Mucosa of rectum (tissue), 2 donors: Measurements from ENCODE around the gene ARHGAP1.
"Not testable (repeated sequence)": the region's sequence is repeated elsewhere in the genome, so short reads cannot be mapped to it uniquely, and the experiment has no call there.

ENCODE experiments used
- H3K27ac ChIP-seq, 2 donors: one replicate each; pipeline ENCODE4 v1.7.0; 2013; ENCODE audit warnings: inconsistent platforms in 2 of 2, low read depth in 2 of 2, low read length in 2 of 2
- H3K27me3 ChIP-seq, 2 donors: one replicate each; pipeline ENCODE4 v1.7.0; 2013; ENCODE audit warnings: low read length in 2 of 2; ENCODE audit not compliant: control insufficient read depth in 2 of 2, insufficient read depth in 2 of 2
- H3K36me3 ChIP-seq, 2 donors: one replicate each; pipeline ENCODE4 v1.7.0; 2013; ENCODE audit warnings: low read length in 2 of 2; ENCODE audit not compliant: control insufficient read depth in 2 of 2, insufficient read depth in 2 of 2
- H3K4me1 ChIP-seq, 2 donors: one replicate each; pipeline ENCODE4 v1.7.0; 2013; ENCODE audit warnings: low read length in 2 of 2, mild to moderate bottlenecking in 1 of 2; ENCODE audit not compliant: control insufficient read depth in 2 of 2, insufficient read depth in 2 of 2
- H3K4me3 ChIP-seq, 2 donors: one replicate each; pipeline ENCODE4 v1.7.0; 2013; ENCODE audit warnings: low read length in 2 of 2
- H3K9ac ChIP-seq, 2 donors: one replicate each; pipeline ENCODE4 v1.7.0; 2013; ENCODE audit warnings: low read length in 2 of 2, low read depth in 1 of 2, mild to moderate bottlenecking in 1 of 2
- H3K9me3 ChIP-seq, 2 donors: one replicate each; pipeline ENCODE4 v1.7.0; 2013; ENCODE audit warnings: low read length in 2 of 2; ENCODE audit not compliant: control insufficient read depth in 2 of 2
- donor health status: healthy.
- donor health status: Normal muscosa, but diverticular disease.

ARHGAP1 gene

DNA sequence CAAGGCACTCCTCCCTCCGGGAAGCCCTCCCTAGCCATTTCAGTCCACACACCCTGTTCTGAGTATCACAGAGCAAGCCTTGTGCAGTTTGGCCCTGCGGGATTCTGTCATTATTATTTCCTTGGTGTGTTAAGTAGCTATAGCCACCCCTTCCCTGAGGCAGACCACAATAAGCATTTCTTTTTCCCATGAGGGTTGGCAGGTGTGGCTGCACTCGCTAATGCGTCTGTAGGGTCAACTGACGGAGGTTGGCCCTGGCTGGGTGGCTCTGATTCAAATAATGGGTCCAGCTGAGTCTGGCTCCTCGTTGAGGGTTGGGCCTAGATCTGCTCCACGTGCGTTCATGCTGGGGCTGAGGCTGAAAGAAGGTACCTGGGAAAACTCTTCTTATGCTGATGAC lies 23.7 kb upstream of the ARHGAP1 start:
- no peak overlapping the region for H3K27ac ChIP-seq
- no peaks in the 10 kb centered on the region for H3K27me3 ChIP-seq
- H3K4me3 ChIP-seq, result no peak overlapping the region
- no peaks in the 10 kb centered on the region for H3K36me3 ChIP-seq
- no peaks in the 10 kb centered on the region for H3K9me3 ChIP-seq
- no peak overlapping the region for H3K9ac ChIP-seq
- no peaks in the 10 kb centered on the region for H3K4me1 ChIP-seq

DNA sequence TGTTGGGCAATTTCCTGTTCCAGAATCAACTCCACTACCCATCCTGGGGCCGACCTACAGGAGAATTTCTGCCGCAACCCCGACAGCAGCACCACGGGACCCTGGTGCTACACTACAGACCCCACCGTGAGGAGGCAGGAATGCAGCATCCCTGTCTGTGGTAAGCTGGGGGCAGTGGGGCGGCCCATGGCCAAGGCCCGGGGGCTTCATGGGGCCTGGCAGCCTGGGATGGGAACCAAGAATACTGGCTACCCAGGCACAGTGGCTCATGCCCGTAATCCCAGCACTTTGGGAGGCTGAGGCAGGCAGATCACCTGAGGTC lies 22.9 kb upstream of the ARHGAP1 start:
- H3K9ac ChIP-seq, result no peak overlapping the region
- H3K4me1 ChIP-seq, result peaks cover 2 to 4% of the 10 kb centered on the region in 2 donors
- no peaks in the 10 kb centered on the region for H3K36me3 ChIP-seq
- H3K4me3 ChIP-seq, result no peak overlapping the region
- no peaks in the 10 kb centered on the region for H3K27me3 ChIP-seq
- no peaks in the 10 kb centered on the region for H3K9me3 ChIP-seq
- H3K27ac ChIP-seq, result no peak overlapping the region

DNA sequence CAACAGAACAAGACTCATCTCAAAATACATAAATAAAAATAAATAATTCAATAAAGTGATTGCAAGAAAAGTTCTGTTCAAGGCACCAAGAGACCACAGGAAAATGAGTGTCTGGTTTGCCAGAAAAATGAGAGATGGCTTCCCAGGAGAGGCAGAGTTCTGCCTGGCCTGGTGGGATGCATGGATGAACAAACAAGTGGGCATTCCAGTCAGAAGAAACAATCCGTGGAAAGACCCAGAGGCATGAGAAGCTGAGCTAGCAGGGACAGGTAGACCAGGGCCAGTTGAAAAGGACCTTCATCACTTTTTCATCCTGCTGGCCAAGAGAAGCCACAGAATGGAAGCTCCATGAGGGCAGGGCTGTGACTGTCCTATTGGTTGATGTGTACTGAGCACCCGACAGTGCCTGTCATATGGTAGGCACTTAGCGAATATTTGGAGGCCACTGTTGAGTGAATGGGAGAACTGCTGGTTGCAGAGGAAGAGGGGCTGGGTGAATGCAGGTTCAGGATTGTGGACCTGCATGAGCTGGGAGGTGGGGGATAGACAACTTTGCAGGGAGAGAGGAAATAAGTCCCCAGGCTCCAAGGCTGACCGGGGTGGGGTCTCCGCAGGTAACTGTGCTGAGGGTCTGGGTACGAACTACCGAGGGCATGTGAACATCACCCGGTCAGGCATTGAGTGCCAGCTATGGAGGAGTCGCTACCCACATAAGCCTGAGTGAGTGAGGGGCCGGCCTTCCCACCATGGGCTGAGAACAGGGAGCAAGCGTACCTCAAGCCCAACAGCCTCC lies 22.3 kb upstream of the ARHGAP1 start:
- H3K4me1 ChIP-seq, result peaks cover 3 to 9% of the 10 kb centered on the region in 2 donors
- no peaks in the 10 kb centered on the region for H3K36me3 ChIP-seq
- H3K9me3 ChIP-seq, result no peaks in the 10 kb centered on the region
- no peak overlapping the region for H3K4me3 ChIP-seq
- H3K27me3 ChIP-seq, result no peaks in the 10 kb centered on the region
- H3K27ac ChIP-seq, result no peak overlapping the region
- H3K9ac ChIP-seq, result no peak overlapping the region

DNA sequence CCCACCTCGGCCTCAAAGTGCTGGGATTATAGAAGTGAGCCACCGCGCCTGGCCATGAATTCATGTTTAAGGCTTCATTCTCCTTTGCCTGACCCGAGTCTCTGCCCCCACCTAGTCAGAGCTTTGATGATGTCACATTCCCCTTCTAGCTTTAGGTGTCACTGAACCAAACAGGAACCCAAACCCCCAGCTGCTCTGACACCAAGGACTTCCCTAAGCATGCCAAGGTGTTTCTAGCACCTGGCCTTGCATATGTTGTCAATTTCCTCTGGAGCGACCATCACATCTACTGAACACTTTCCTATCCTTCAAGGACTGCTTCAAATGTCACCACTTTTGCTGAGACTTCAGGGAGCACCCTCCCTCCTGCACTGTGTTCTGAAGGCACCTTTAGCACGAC lies 20.9 kb upstream of the ARHGAP1 start:
- H3K27me3 ChIP-seq, result no peaks in the 10 kb centered on the region
- peaks cover 3 to 10% of the 10 kb centered on the region in 2 donors for H3K4me1 ChIP-seq
- no peak overlapping the region for H3K4me3 ChIP-seq
- H3K27ac ChIP-seq, result no peak overlapping the region
- H3K9me3 ChIP-seq, result no peaks in the 10 kb centered on the region
- no peaks in the 10 kb centered on the region for H3K36me3 ChIP-seq
- no peak overlapping the region for H3K9ac ChIP-seq

DNA sequence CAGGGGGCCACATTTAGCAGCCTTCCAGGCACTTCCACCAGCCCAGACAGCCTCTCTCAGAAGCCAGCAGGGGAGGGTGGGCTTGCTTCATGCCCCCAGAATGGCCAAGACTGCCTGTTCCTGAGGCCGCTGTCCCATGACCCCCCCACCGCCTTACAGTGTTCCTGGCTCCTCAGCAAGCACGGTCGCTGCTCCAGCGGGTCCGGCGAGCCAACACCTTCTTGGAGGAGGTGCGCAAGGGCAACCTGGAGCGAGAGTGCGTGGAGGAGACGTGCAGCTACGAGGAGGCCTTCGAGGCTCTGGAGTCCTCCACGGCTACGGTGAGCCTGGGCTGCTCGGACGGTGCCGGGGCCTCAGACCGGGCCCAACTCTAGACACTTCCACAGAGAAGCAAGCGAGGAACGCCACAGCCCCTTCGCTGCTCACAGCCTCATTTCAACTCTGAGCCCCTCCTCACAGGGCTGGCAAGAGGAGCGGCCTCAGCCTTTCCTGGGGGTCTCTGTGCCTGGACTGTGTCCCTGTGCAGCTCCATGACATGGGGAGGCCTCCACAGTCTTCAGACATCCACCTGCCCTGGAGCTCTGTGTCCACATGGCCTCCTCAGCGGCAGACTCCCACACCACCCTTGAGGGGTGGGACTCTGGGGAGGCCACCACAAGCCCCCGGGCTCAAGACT lies 19.3 kb upstream of the ARHGAP1 start:
- H3K36me3 ChIP-seq, result no peaks in the 10 kb centered on the region
- no peak overlapping the region for H3K4me3 ChIP-seq
- H3K9me3 ChIP-seq, result no peaks in the 10 kb centered on the region
- H3K27ac ChIP-seq, result no peak overlapping the region
- no peak overlapping the region for H3K9ac ChIP-seq
- H3K4me1 ChIP-seq, result peaks cover 3 to 10% of the 10 kb centered on the region in 2 donors
- H3K27me3 ChIP-seq, result no peaks in the 10 kb centered on the region

DNA sequence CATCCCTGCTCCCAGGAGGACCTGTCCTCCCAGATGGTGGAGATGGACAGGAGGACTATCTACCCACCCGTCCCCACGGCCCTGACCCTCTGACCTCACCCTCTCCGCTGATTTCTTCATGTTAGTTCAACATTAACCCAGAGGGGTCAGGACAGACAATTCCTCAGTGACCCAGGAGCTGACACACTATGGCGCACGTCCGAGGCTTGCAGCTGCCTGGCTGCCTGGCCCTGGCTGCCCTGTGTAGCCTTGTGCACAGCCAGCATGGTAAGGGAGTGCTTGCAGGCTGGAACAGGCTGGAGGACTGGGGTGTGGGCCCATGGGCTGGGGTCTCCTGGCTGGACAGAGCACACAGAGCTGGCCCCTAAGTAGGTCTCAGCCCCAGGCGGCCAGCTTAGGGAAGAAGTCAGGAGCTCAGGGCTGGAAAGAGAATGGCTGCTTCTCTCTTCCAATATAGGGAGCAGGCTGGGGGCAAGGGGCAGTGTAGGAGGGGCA lies 18.7 kb upstream of the ARHGAP1 start, which contains the start of gene F2:
TSS of gene F2 (plus strand) at position 166 of the 495 bp plus-strand sequence. CDS start at position 189, 23 bp downstream.
- no peaks in the 10 kb centered on the region for H3K36me3 ChIP-seq
- no peaks in the 10 kb centered on the region for H3K9me3 ChIP-seq
- H3K4me1 ChIP-seq, result peaks cover 3 to 10% of the 10 kb centered on the region in 2 donors
- H3K27me3 ChIP-seq, result no peaks in the 10 kb centered on the region
- no peak within 1 kb of the TSS for H3K9ac ChIP-seq
- H3K27ac ChIP-seq, result peak within 1 kb of the TSS; percentile 56 to 58
- H3K4me3 ChIP-seq, result no peak within 1 kb of the TSS

DNA sequence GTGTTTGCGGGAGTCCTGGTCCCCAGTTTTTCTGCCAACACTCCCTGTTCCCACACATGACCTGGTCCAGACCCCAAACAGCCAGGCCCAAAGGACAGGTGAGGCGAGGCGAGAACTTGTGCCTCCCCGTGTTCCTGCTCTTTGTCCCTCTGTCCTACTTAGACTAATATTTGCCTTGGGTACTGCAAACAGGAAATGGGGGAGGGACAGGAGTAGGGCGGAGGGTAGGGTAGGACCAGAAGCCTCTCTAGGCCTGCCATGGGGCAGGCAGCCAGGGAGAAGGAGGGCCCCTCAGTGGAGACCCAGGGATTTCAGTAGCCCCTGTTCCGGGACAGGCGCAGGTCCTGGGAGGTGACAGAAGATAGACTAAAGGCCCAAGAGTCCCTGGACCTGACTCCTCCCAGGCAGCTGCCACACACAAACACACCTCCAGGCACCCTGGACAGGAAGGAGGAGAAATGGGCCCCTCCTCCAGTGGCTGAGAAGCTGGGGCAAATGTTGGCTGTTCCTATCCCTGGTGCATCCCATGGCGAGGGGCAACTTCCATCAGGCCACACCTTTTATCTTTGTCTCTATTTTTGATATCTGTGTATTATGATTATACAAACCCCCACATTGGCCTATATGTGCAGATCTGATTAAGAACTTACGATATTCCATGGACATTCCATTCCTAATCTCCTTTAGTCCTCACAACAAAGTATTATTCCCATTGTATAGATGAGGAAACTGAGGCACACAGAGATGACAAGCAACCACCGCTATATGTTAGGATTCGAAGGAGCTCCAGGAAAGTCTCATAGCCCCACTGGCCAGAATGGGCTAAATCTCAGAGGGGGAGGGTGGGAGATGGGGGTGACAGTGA lies 18.0 kb upstream of the ARHGAP1 start:
- H3K27ac ChIP-seq, result peak overlapping the region; percentile 56 to 58

DNA sequence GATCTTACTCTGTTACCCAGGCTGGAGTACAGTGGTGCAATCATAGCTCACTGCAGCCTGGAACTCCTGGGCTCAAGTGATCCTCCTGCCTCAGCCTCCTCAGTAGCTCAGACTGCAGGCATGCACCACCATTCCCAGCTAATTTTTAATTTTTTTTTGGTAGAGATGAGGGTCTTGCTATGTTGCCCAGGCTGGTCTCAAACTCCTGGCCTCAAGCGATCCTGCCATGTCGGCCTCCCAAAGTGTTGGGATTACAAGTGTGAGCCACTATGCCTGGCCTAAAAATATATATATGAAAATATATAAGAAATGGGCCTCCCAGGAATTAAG lies 17.4 kb upstream of the ARHGAP1 start:
- not testable (repeated sequence) for H3K4me1 ChIP-seq, H3K9ac ChIP-seq, H3K36me3 ChIP-seq

More for the DNA sequence above, 18.0 kb upstream of the ARHGAP1 start:
- Histone ChIP-seq H3K9ac (no peak overlapping the region), H3K4me1 (peaks cover 3 to 10% of the 10 kb centered on the region in 2 donors), H3K27me3 (no peaks in the 10 kb centered on the region), H3K9me3 (no peaks in the 10 kb centered on the region), H3K4me3 (no peak overlapping the region), H3K36me3 (no peaks in the 10 kb centered on the region)

DNA sequence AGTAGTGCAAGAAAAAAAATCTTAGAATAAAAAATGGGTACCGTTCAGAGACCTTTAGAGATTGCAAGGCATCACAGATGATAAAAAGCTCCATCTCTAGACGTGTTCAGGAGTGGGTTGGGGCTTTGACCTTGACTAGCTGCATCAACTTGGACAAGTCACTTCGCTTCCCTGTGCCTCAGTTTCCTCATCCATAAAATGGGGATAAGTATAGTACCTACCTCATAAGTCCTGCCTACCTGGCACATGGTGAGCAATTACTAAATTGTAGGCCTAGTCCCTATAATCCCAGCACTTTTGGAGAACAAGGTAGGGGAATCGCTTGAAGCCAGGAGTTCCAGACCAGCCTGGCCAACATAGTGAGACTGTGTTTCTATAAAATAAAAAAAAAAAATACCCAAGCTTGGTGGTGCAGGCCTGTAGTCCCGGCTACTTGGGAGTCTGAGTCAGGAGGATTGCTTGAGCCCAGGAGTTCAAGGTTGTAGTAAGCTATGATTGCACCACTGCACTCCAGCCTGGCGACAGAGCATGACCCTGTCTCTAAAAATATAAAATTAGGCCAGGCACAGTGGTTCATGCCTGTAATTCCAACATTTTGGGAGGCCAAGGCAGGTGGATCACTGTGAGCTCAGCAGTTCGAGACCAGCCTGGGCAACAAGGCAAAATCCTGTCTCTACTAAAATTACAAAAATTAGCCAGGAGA lies 12.6 kb upstream of the ARHGAP1 start:
- H3K27me3 ChIP-seq, result no peaks in the 10 kb centered on the region
- H3K36me3 ChIP-seq, result no peaks in the 10 kb centered on the region
- H3K9ac ChIP-seq, result no peak overlapping the region
- H3K4me3 ChIP-seq, result no peak overlapping the region
- H3K27ac ChIP-seq, result no peak overlapping the region
- H3K9me3 ChIP-seq, result no peaks in the 10 kb centered on the region
- H3K4me1 ChIP-seq, result peaks cover 0 to 3% of the 10 kb centered on the region in 2 donors

More for the DNA sequence above, 17.4 kb upstream of the ARHGAP1 start:
- not testable (repeated sequence) for H3K9me3 ChIP-seq, H3K4me3 ChIP-seq, H3K27me3 ChIP-seq
- H3K27ac ChIP-seq, result peak overlapping the region in 1 of 2 donors; percentile 42
